Neural cell (in vitro differentiated cells): Measurements from ENCODE around the gene DPP10. TPM values are rescaled to one million over a fixed set of nuclear protein-coding genes. Genes with fewer than 3 reads are reported as not detected.
A peak's percentile ranks its signal among the peaks of the same experiment; 100 is the strongest.

Source experiments
- H2AFZ ChIP-seq: fragments of 200-600, 300-800 bp; sonication (generic), shearing (Covaris generic); 2 replicates; pipeline ENCODE4 v1.6.0; 2014; ENCODE audit warnings: low read depth, mild to moderate bottlenecking, antibody characterized with exemption, low read length, moderate library complexity
- H3F3A ChIP-seq: fragments of 200-600 bp; shearing (Covaris generic); 2 replicates; pipeline ENCODE4 v1.6.1; 2016; ENCODE audit warnings: mild to moderate bottlenecking, moderate library complexity, mixed read lengths, antibody characterized with exemption, low read length; ENCODE audit not compliant: insufficient read depth, poor library complexity, severe bottlenecking
- H3K27ac ChIP-seq: fragments of 200-600, 300-800 bp; sonication (generic), shearing (Covaris generic); 2 replicates; pipeline ENCODE4 v1.5.1; 2014; ENCODE audit warnings: mild to moderate bottlenecking, low read length, moderate library complexity
- H3K27me3 ChIP-seq: fragments of 300-800, 200-600 bp; sonication (generic), shearing (Covaris generic); 2 replicates; pipeline ENCODE4 v1.6.0; 2014; ENCODE audit warnings: mild to moderate bottlenecking, low read depth, low read length, moderate library complexity; ENCODE audit not compliant: insufficient read depth
- H3K36me3 ChIP-seq: fragments of 300-800, 200-600 bp; sonication (generic), shearing (Covaris generic); 2 replicates; pipeline ENCODE4 v1.5.1; 2014; ENCODE audit warnings: mild to moderate bottlenecking, antibody characterized with exemption, low read length, moderate library complexity; ENCODE audit not compliant: insufficient read depth
- H3K4me2 ChIP-seq: fragments of 300-800, 200-600 bp; sonication (generic), shearing (Covaris generic); 2 replicates; pipeline ENCODE4 v1.6.0; 2014; ENCODE audit warnings: mild to moderate bottlenecking, low read length
- H3K4me3 ChIP-seq: fragments of 300-800, 200-600 bp; sonication (generic), shearing (Covaris generic); 2 replicates; pipeline ENCODE4 v1.5.1; 2014; ENCODE audit warnings: mild to moderate bottlenecking, low read length, moderate library complexity
- H3K79me2 ChIP-seq: fragments of 200-600 bp; shearing (Covaris generic); replicated peaks from 2 replicates; pipeline ENCODE4 v1.6.0; 2014; ENCODE audit warnings: mild to moderate bottlenecking, low read length, moderate library complexity; ENCODE audit not compliant: insufficient read depth
- H3K9ac ChIP-seq: fragments of 300-800, 200-600 bp; sonication (generic), shearing (Covaris generic); 2 replicates; pipeline ENCODE4 v1.6.1; 2016; ENCODE audit warnings: mild to moderate bottlenecking, low read length, mixed read lengths
- H3K9me2 ChIP-seq: fragments of 200-600 bp; shearing (Covaris generic); 2 replicates; pipeline ENCODE4 v1.6.1; 2016; ENCODE audit warnings: mild to moderate bottlenecking, low read length, mixed read lengths; ENCODE audit not compliant: insufficient read depth
- H3K9me3 ChIP-seq: fragments of 200-600, 300-800 bp; sonication (generic), shearing (Covaris generic); 2 replicates; pipeline ENCODE4 v1.6.1; 2016; ENCODE audit warnings: mild to moderate bottlenecking, mixed run types, low read length, moderate library complexity, mixed read lengths
- H4K20me1 ChIP-seq: fragments of 200-600 bp; shearing (Covaris generic); 2 replicates; pipeline ENCODE4 v1.6.1; 2016; ENCODE audit warnings: mild to moderate bottlenecking, mixed run types; ENCODE audit not compliant: insufficient read depth
- CTCF ChIP-seq: fragments of 450-650 bp; IDR thresholded peaks from 2 replicates; pipeline ENCODE4 v1.5.1; 2014; ENCODE audit warnings: antibody characterized with exemption, mild to moderate bottlenecking, moderate library complexity; ENCODE audit not compliant: poor library complexity, severe bottlenecking
- EP300 ChIP-seq: fragments of 450-650 bp; conservative IDR thresholded peaks from 2 replicates; pipeline ENCODE4 v1.6.1; 2014; ENCODE audit warnings: antibody characterized with exemption, mild to moderate bottlenecking, moderate library complexity; ENCODE audit not compliant: poor library complexity, severe bottlenecking
- EZH2 ChIP-seq: fragments of 200-600, 300-800 bp; shearing (Covaris generic), sonication (generic); IDR thresholded peaks from 2 replicates; pipeline ENCODE4 v1.6.1; 2014; ENCODE audit warnings: antibody characterized with exemption, low read length, borderline replicate concordance, mild to moderate bottlenecking; ENCODE audit not compliant: insufficient read depth, poor library complexity, severe bottlenecking
- MXI1 ChIP-seq: fragments of 450-650 bp; conservative IDR thresholded peaks from 2 replicates; pipeline ENCODE4 v1.6.1; 2014; ENCODE audit warnings: antibody characterized with exemption, mild to moderate bottlenecking; ENCODE audit not compliant: poor library complexity, severe bottlenecking
- POLR2AphosphoS5 ChIP-seq: IDR thresholded peaks from 2 replicates; pipeline ENCODE4 v1.6.1; 2012
- RAD21 ChIP-seq: fragments of 450-650 bp; conservative IDR thresholded peaks from 2 replicates; pipeline ENCODE4 v1.6.1; 2014; ENCODE audit warnings: antibody characterized with exemption, mild to moderate bottlenecking, moderate library complexity
- REST ChIP-seq: IDR thresholded peaks from 2 replicates; pipeline ENCODE4 v1.6.1; 2012; ENCODE audit warnings: borderline replicate concordance
- SMC3 ChIP-seq: fragments of 450-650 bp; conservative IDR thresholded peaks from 2 replicates; pipeline ENCODE4 v1.6.1; 2014; ENCODE audit warnings: antibody characterized with exemption, mild to moderate bottlenecking, moderate library complexity; ENCODE audit not compliant: poor library complexity
- TAF1 ChIP-seq: IDR thresholded peaks from 2 replicates; pipeline ENCODE4 v1.6.1; 2012; ENCODE audit warnings: low read depth
- polyA plus RNA-seq: library from polyadenylated mRNA; depleted of rRNA; stranded (reverse); fragments of >200 nt; gene quantifications from 2 replicates; pipeline ENCODE4 v1.2.3, GENCODE V29; 2014

Gene DPP10
- polyA plus RNA-seq, 1 donor from 2014 or later = 13.9 TPM

GRCh38 chr2:115162494-115163293 lies 720.3 kb downstream of the DPP10 start:
- H3K4me3 ChIP-seq = peak overlapping the region; percentile 71
- H4K20me1 ChIP-seq = no peaks in the 10 kb centered on the region
- no peaks in the 10 kb centered on the region for H3K9me2 ChIP-seq
- H3F3A ChIP-seq = no peaks in the 10 kb centered on the region
- peak overlapping the region; percentile 4 for H3K4me2 ChIP-seq
- no peaks in the 10 kb centered on the region for H3K36me3 ChIP-seq
- H2AFZ ChIP-seq = no peak overlapping the region
- H3K9me3 ChIP-seq = no peaks in the 10 kb centered on the region
- H3K27me3 ChIP-seq = peaks cover 17% of the 10 kb centered on the region
- TF ChIP-seq POLR2AphosphoS5 (peak; percentile 12), EZH2 (no peak)
- H3K79me2 ChIP-seq = no peaks in the 10 kb centered on the region
- no peak overlapping the region for H3K27ac ChIP-seq
- peak overlapping the region; percentile 61 for H3K9ac ChIP-seq

- Histone ChIP-seq H4K20me1 (no peaks in the 10 kb centered on the region), H2AFZ (no peak overlapping the region), H3K79me2 (no peaks in the 10 kb centered on the region), H3K4me3 (peak overlapping the region; percentile 71), H3F3A (no peaks in the 10 kb centered on the region), H3K9me2 (no peaks in the 10 kb centered on the region), H3K27ac (no peak overlapping the region), H3K9ac (no peak overlapping the region), H3K9me3 (no peaks in the 10 kb centered on the region), H3K4me2 (peak overlapping the region; percentile 4), H3K36me3 (no peaks in the 10 kb centered on the region), H3K27me3 (peaks cover 17% of the 10 kb centered on the region)
- TF ChIP-seq REST = no peak
- TF ChIP-seq RAD21 = peak; percentile 68
- peak; percentile 73 for TF ChIP-seq SMC3
- no peak for TF ChIP-seq EP300
- TF ChIP-seq CTCF = peak; percentile 66
- no peak for TF ChIP-seq MXI1
- TF ChIP-seq TAF1 = no peak
- no peak for TF ChIP-seq POLR2AphosphoS5
These were observed 721.1 kb downstream of the DPP10 start for GRCh38 chr2:115163572-115163971.
